NCI-H187 (cell line): ENCODE data around the gene ALDH1L2.

Source experiments
- DNase-seq, 2 experiments: peaks; one replicate each; lab custom pipeline; 2025; lab: John Stamatoyannopoulos, UW

ALDH1L2 gene

DNA sequence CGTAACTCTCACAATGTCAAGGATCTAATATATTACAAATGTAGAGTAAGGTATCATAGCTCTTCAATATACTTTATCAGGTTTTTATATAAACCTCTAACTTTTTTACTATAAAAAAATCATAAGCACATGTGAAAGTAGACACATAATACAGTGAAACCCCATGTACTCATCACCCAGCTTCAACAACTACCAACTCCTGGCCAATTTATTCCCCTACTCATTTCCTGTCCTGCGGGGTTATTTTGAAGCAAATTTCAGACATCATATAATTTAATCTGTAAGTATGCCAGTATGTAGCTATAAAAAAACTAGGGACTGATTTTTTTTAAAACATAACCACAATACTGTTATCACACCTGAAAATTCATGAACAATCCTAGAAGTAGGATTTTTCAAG, 50.4 kb downstream of the ALDH1L2 start:
- DNase-seq: no peak

DNA sequence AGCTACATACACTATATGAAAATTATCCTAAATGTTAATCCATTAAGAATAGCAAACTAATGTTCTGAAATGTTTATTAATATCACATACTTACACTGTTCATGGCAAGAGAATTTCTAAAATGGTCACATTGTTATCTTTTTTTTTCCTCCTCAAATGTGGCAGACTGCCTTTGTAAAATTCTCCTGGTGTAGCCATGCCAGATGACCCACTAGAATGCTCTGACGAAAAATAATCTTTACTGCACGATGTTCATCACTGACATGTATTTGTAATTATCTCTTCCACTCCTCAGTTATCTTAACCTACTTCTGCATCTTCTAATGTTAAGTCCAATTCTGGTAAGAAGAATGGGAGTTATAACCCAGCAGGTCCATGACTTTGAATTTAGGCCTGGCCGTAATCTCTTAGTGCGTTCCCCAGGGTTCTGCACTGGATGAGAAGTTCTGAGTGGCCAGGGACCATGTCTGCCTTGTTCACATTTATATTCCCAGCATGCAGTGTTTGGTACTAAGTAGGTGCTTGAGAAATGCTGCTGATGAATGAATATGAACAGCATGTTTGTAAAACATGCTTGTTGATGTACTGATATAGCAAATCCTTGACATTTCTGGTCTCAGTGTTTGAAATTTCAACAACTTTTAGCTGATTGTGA, 51.4 kb downstream of the ALDH1L2 start:
- no peak for DNase-seq

DNA sequence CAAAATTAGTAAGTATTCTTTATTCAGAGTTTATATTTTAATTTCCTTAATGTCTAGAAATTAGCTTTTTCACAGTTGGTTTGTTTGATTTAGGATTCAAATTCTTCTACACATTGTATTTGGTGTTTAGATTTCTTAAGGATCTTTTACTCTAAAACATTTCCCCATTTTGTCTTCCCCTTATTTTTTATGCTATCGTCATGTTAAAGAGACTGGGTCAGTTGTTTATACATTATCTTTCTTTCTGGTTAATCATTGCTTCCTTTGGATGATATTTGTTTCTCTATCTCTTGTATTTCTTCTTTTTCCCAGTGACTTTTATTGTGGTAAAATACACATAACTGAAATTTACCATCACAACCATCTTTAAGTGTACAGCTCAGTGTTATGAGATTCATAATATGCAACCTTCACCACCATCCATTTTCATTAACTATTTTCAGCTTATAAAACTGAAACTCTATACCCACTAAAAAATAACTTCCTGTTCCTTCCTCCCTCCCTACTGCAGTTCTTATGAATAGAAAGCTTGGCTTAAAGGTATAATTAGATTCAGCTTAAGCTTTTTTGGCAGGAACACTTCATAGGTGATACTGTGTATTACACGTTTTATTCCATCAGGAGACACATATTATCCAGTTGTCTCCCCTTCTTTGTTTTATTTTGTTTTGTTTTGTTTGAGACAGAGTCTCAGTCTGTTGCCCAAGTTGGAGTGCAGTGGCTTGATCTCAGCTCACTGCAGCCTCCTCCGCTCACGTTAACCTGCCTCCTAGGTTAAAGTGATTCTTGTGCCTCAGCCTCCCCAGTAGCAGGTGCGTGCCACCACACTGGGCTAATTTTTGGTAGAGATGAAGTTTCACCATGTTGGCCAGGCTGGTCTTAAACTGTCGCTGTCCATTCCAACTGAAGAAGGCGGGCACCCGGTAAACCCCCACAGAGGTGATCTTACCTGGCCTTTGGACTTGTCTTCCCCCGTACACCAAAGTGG, 53.1 kb downstream of the ALDH1L2 start:
- no peak for DNase-seq

DNA sequence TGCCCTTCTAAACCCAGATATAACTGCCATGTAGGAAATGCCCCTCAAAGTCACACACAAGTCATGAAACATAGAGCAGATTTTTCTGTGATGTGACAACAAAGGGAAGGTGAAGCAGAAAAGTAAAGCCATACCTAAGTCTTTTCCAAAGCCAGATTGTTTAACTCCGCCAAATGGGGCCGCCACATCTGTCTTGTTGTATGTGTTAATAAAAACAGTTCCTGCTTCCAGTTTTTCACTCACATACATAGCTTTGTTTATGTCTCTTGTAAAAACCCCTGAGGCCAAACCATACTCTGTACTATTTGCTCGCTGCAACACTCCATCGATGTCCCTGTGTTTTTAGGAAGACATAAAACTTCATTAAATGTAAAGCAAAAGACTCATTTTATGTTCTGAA, 57.8 kb downstream of the ALDH1L2 start:
- DNase-seq: no peak

DNA sequence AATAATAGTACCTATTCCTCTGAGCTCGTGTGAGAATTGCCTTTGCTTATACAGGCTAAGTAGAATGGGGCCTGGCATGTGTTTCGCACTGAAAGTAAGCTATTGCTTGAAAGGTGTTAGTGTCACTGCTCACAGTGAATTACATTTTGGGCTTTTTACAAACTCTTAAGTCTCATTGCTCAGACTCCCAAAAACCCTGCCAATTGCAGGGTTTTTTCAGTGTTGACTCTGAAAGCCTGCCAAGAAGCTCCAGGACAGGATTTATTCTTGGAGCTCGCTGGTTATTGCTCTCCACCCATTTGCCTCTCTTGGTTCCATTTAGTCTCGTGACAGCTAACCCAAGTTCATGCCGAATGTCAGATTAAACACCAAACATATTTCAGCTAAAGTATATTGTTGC, 58.4 kb downstream of the ALDH1L2 start:
- DNase-seq: no peak

DNA sequence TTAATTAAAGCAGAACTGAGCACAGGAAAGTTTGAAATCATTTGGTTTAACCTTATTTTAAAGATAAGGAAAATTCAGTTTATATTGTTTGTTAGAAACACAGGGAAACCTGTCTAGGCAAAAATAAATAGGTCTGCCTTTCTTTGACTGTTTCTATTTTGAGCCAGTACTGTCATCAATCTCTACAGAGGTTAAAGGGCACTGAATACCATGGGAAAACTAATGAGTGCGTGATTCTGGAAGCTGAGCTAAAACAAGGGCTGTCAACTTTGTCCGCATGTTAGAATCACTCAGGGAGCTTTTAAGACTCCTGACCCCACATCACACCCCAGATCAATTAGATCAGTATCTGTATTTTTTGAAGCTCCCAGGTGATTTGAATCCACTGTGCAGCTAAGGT, 59.3 kb downstream of the ALDH1L2 start:
- no peak for DNase-seq

DNA sequence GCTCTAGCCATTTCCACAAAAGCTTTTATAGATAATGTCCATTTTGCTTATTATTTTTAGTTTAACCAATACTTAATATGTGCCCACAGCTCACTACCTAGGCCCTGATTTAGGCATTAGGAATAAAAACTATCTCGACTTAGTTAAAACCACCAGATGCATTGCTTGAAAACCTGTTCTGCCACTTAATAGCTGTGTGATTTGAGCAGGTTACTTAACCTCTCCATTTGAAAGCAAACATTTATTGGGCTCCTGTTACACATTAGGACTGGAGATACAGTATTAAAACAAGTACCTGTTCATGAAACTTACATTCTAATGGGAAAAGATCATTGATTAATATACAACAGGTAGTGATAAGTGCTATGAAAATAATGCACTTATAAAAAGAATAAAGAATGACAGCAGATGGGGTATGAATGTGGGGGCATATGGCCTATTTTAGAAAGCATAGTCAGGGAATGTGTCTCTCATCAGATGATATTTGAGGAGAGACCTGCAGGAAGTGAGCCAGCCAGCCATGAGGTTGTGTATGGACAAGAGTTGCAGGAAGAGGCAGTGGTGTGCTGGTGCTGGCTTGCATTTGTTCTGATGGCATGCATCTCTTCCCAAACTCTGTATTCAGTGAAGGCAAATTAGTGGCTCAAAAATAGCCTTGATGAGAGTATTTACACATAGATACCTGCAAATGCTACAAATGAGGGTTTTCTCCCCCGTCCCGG, 63.9 kb downstream of the ALDH1L2 start:
- no peak for DNase-seq

DNA sequence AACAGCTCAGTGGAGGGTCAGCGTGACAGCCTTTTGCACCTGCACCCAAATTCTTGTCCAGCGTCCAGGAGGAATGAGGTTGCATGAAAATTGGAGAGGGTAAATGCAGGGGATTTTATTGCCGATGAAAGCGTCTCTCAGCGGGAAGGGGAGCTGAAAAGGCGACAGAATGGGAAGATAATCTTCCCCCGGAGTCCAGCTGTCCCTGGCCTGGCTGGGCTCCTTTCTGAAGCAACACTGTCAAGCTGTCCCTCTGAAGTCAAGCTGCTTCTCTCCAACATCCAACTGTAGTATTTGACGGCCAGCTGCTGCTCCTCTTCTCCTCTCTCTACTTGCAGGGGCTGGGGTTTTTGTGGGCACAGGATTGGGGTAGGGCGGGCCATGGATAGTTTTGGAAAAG, 65.5 kb downstream of the ALDH1L2 start:
- DNase-seq: no peak

DNA sequence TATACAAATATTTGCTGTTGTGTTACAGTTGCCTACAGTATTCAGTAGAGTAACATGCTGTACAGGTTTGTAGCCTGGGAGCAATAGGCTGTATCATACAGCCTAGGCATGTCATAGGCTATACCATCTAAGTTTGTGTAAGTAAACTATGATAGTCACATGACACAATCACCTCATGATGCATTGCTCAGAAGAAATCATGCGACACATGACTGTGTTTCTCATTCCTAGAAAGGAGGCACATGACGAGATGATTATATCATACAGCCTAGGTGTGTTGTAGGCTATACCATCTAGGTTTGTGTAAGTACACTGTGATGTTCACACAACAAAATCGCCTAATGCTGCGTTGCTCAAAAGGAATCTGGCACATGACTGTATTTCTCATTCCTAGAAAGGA, 66.2 kb downstream of the ALDH1L2 start:
- DNase-seq: no peak

DNA sequence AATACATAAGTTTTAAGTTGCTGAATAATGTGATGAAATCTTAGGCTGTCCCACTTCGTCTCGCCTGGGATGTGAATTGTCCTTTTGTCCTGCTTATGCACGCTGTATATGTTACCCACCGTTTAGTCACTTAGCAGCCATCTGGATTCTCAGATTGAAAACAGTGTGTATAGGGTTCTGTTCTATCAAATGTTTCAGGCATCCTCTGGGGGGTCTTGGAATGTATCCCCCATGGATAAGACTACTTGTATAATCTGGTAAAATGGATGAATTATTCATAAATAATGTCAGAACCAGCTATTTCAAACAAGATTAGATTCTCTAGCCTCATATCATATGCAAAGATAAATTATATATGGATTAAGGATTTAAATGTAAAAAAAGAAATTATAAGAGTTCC, 68.7 kb downstream of the ALDH1L2 start:
- no peak for DNase-seq

DNA sequence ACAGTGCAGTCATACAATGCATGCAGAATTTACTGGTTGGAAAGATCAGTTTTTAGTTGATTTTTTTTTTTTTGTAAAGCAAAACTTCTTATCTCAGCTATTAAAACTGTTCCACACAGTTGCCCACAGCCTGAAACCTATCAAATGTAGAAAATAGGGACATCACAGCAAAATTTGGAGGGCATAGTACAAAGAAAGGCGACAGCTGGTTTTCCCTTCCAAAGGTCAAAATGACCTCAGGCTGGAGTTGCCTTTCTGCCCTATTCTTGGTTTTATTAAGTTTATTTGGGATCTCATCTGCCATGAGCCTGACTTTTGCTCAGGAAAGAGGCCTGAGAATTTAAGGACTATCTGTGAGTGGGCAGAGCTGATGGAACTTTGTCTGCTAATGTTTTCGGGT, 69.7 kb downstream of the ALDH1L2 start:
- DNase-seq: no peak

DNA sequence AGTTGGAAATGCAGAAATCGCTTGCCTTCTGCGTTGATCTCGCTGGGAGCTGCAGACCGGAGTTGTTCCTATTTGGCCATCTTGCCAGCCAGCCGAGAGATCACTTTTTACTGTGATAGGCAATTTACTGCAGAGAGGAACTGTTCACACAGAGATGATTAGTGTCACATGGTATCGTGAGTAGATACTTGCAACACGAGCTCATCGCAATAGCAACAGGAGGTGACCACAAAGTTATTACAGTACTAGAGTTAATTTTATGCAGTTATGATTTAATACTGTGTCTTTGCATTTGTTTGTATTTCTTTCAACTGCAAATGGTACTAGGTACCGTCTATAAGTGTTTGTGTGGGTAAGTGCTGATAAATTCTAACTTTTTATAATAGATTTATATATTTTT, 70.4 kb downstream of the ALDH1L2 start:
- DNase-seq: no peak

DNA sequence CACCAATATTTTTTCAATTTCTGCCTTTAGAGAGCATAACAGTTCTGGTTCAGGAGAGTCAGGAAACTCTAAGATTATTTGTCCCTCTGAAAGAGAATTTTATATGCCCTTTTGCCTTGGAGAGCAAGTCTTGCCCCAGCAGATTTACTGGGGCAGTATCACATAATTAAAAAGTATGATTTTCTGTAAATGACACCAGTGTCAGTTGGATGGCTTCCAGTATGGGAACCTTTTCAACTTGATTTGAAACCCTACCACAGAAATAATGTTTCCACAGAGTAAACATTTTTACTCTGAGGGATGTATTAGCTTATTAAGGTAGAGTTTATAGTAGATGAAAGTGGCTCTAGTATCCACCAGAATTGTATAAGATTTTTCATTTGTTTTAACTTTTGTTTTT, 82.8 kb downstream of the ALDH1L2 start:
- no peak for DNase-seq

DNA sequence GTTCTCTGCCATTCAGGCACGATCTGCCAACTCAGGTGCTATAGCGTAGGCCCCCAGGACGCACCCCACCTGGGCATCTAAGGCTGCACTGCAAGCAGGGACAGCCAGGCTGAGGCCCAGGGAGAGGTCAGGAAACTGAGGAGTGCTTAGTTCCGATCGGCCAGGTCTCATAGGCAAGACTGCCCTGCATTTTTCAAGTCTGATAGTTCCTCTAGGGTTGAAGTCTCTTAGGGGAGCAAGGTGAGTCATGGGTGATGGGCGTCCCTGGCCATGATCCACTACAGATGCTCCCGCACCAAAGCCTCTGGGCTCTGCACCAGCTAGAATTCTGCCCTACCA, 84.9 kb downstream of the ALDH1L2 start:
- DNase-seq: no peak

DNA sequence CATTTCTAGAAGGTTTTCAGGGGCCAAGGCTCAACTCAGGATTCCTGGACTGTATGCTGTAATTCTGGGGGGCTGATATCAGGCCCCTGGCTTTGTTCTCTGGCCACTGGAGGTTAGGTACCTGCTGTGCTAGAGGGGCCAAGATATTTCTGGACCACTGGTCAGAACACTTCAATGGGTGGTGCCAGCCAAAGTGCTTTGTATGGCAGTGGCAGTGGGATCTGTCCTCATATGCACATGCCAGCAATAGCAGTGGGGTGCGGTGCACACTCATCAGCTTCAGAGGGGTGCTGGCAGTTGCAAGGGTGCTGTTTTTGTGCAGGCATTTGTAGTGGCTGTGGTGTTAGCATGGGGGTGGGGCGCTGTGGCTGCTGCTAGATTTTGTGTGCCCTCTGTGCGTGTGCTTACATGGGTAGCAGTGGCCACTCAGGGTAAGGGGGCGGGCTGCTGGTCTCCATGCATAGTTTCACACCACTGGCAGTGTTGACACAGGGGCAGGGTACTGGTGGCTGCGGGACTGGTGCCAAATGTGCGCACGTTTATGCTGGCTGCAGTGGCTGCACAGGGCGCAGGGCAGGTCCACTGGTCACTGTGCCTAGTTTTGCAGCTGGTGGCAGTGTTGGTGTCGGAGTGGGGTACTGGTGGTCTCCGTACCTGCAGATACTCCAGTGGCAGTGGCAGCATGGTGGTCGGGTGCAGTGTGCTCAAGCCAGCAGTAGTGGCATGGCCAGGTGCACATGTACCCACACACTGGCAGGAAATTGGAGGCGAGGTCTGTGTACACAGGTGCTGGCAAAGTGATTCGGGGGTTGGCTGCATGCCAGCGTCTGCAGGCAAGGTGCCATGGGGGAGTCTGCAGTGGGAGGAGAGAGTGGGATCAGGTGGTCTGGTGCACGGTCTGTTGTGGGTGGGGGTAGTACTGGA, 85.6 kb downstream of the ALDH1L2 start:
- DNase-seq: peak; percentile 63 to 66

DNA sequence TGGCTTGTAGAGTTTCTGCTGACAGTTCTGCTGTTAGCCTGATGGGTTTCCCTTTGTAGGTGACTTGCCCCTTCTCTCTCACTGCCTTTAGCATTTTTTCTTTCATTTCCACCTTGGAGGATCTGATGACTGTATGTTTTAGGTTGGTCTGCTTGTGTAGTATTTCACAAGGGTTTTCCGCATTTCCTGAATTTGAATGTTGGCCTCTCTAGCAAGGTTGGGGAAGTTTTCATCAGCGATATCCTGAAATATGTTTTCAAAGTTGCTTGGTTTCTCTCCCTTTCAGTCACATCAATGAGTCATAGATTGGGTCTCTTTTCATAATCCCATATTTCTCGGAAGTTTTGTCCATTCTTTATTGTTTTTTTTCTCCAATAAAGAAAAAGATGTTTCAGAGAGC, 86.7 kb downstream of the ALDH1L2 start:
- no peak for DNase-seq

DNA sequence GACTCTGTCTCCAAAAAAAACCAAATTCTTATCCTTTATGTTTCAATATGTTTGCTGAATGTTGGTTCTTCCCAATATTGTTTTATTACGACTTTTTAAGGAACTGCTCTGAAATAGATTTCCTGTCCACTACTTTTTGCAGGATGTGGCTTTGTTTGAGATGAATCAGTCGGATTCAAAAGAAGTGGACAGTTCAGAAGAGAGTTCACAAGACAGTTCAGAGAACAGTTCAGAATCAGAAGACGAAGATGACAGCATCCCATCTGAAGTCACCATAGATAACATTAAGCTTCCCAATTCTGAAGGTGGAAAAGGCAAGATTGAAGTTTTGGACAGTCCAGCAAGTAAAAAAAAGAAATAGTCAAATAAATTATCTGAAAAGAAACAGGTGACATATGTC, 89.9 kb downstream of the ALDH1L2 start:
- DNase-seq: no peak

DNA sequence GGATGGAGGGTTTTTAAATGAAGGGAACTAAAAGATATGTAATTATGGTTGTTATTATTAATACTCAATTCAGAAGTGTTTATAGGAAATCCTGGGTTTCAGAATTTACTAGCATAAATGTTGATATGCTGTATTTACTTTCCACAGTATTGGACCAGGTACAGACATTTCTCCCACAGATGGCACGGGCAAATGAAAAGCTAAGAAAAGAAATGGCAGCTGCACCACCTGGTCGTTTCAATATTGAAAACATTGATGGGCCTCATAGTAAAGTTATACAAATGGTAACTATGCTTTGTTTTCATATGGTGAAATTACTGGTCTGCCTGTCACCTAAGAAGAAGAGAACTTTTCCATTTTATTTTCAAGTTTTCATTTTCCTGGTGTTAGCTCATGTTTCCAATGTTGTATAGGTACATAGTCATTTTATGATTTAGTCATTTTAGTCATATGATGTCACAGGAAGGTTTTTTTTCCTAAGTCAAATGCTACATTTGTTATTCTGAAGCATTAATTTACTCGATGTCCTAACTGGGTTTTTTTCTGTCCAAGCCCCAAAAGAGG, 92.6 kb downstream of the ALDH1L2 start:
- DNase-seq: no peak

DNA sequence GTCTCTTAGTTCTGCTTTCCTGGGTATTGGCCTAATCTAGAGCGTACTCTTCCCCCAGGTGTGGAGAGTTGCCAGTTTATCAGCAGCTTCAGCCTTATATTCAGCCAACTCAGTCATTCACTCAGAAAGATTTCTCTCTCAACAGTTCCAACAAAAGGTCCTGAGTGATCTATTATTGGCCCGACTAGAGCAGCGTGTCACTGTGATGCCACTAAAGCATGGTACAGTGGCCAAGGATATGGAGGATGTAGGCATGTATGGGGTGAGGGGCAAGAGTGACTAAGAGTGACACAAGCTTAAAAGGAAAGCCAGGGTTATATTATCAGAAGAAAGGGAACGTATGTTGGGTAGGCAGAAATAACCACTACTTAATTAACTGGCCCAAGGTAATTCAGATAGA, 93.3 kb downstream of the ALDH1L2 start:
- DNase-seq: no peak

DNA sequence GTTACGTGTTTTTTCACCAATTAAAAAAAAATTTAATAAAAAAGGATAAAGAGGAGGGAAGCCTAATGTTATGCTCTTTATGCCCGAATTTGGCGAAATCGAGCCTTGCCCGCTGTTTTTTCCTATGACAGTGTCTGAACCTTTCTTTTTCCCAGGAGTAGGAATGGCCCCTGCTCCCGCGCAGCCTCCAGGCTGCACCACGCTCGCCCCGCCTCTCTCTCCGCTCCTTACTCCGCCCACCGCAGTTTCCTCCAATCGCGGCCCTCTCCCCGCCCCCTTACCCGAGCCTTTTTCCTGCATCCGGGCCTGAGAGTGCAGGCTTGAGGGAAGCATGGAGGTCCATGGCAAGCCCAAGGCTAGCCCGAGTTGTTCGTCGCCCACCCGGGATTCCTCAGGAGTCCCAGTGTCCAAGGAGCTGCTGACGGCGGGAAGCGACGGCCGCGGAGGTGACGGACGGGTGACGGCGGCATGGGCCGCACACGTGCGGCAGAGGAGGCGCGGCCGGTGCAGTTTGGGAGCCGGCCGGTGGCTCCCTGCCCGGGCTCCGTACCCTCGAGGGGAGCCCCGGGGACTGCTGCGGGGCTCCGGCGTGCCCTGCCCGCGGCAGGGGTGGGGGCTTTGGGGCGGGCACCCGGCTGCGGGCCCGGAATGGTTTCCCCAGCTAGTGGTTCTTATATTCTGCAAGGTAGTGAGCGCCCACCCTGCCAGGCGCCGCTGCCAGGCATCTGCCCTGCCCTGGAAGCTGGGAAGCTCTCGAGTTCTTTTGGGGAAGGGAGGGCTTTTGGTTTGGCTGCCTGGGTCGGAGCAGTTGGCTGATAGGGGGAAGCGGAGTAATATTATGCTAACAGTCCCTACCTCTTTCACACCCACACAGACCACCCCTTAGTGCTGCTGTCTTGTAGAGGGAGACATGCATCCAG, 98.0 kb downstream of the ALDH1L2 start, which contains the start of gene NOPCHAP1:
Gene NOPCHAP1 (plus strand): TSS at position 295 of the 920 bp plus-strand sequence. CDS start 37 bp downstream, at position 332.
- DNase-seq: peak; percentile 89 to 94
